HG03108 (cell line): ENCODE data around the gene IL34.

Source experiments
- ATAC-seq: cut with Tn5 transposase; IDR thresholded peaks from one replicate; pipeline ENCODE4 v1.9.1; 2021; ENCODE audit warnings: moderate library complexity; ENCODE audit not compliant: unreplicated experiment

IL34 gene

GRCh38 chr16:70676675-70677498 is 30.5 kb downstream of the IL34 start:
- no peak for ATAC-seq

- no peak for ATAC-seq
These were observed 31.3 kb downstream of the IL34 start for GRCh38 chr16:70677499-70678120.

- ATAC-seq = no peak
These were observed 31.9 kb downstream of the IL34 start for GRCh38 chr16:70678121-70678897.

GRCh38 chr16:70678898-70679670 is 32.7 kb downstream of the IL34 start:
- ATAC-seq = no peak

- no peak for ATAC-seq
These were observed 33.5 kb downstream of the IL34 start for GRCh38 chr16:70679671-70680494.

- no peak for ATAC-seq
These were observed 34.4 kb downstream of the IL34 start for GRCh38 chr16:70680495-70681381.

- no peak for ATAC-seq
These were observed 35.3 kb downstream of the IL34 start for GRCh38 chr16:70681382-70682238.

- no peak for ATAC-seq
These were observed 36.1 kb downstream of the IL34 start for GRCh38 chr16:70682239-70683145.

- ATAC-seq = no peak
These were observed 37.0 kb downstream of the IL34 start for GRCh38 chr16:70683146-70683944.

GRCh38 chr16:70684146-70685060 is 38.0 kb downstream of the IL34 start:
- ATAC-seq = no peak

GRCh38 chr16:70685061-70685937 is 38.9 kb downstream of the IL34 start:
- no peak for ATAC-seq

GRCh38 chr16:70685938-70686375 is 39.6 kb downstream of the IL34 start, which contains the start of gene MTSS2:
Gene MTSS2 (minus strand): TSS chr16:70686053. CDS start chr16:70685791, 262 bp downstream.
- ATAC-seq = no peak

- ATAC-seq = no peak
These were observed 40.2 kb downstream of the IL34 start for GRCh38 chr16:70686376-70687101.
